SU-DHL-6 (cell line): ENCODE results near the gene KCNG4.

Source experiments
- EZH2phosphoT487 ChIP-seq: fragments of 200-600 bp; sonication (generic), shearing (Covaris generic); conservative IDR thresholded peaks from 2 replicates; pipeline ENCODE4 v1.6.1; 2018; ENCODE audit warnings: mild to moderate bottlenecking, antibody characterized with exemption, low read length, moderate library complexity, mixed read lengths
- TF ChIP-seq, protein P1 (sequence below): fragments of 200-600 bp; sonication (generic); IDR thresholded peaks from one replicate; pipeline ENCODE4 v1.5.1; 2017; ENCODE audit warnings: antibody characterized with exemption, mild to moderate bottlenecking, low read length, moderate library complexity; ENCODE audit not compliant: insufficient read depth, poor library complexity, severe bottlenecking

DNA sequence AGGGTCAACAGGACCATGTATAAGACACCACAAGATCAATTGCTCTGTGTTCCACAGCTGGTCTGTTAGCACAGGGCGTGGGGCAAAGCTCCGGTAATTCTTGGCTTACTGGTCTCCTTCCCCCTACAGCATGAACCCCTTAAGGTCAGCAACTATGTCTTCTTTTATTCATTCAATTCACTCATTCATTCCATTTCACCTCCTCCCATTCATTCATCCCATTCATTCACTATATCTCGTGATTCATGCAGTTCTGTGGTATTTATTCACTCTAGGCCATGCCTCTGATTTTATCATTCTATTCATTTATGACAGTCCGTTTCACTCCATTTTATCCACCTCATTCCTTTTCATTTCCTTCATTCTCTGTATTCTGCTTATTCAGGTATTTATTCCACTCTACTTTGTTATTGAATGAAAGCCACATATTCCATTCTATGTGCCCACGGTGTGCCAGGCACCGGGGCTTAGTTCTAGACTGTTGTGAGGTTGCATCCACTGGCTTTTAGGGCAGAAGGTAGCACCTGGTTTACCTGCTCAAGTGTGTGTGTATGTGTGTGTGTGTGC lies 35.9 kb upstream of the KCNG4 start:
- TF ChIP-seq, protein P1, sequence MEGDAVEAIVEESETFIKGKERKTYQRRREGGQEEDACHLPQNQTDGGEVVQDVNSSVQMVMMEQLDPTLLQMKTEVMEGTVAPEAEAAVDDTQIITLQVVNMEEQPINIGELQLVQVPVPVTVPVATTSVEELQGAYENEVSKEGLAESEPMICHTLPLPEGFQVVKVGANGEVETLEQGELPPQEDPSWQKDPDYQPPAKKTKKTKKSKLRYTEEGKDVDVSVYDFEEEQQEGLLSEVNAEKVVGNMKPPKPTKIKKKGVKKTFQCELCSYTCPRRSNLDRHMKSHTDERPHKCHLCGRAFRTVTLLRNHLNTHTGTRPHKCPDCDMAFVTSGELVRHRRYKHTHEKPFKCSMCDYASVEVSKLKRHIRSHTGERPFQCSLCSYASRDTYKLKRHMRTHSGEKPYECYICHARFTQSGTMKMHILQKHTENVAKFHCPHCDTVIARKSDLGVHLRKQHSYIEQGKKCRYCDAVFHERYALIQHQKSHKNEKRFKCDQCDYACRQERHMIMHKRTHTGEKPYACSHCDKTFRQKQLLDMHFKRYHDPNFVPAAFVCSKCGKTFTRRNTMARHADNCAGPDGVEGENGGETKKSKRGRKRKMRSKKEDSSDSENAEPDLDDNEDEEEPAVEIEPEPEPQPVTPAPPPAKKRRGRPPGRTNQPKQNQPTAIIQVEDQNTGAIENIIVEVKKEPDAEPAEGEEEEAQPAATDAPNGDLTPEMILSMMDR: no peak
- TF ChIP-seq EZH2phosphoT487: no peak
